HEK293T (cell line): ENCODE data around the gene ZNF385C.
A peak's percentile ranks its signal among the peaks of the same experiment; 100 is the strongest.

Source experiments
- ARNT ChIP-seq: fragments of 450-650 bp; IDR thresholded peaks from 2 replicates; pipeline ENCODE4 v1.6.1; 2017; ENCODE audit warnings: mild to moderate bottlenecking
- BHLHE40 ChIP-seq: fragments of 450-650 bp; IDR thresholded peaks from 2 replicates; pipeline ENCODE4 v1.6.1; 2016; ENCODE audit warnings: mild to moderate bottlenecking, moderate library complexity, borderline replicate concordance
- ELF4 ChIP-seq: fragments of 450-650 bp; IDR thresholded peaks from 2 replicates; pipeline ENCODE4 v1.6.1; 2017; ENCODE audit warnings: antibody characterized with exemption
- FOXA1 ChIP-seq: fragments of 450-650 bp; IDR thresholded peaks from 2 replicates; pipeline ENCODE4 v1.6.1; 2016; ENCODE audit warnings: mild to moderate bottlenecking
- FOXK2 ChIP-seq: fragments of 450-650 bp; IDR thresholded peaks from 2 replicates; pipeline ENCODE4 v1.6.1; 2016; ENCODE audit warnings: mild to moderate bottlenecking
- FOXM1 ChIP-seq: fragments of 450-650 bp; IDR thresholded peaks from 2 replicates; pipeline ENCODE4 v1.6.1; 2017; ENCODE audit warnings: mild to moderate bottlenecking, borderline replicate concordance
- HDGF ChIP-seq: fragments of 450-650 bp; IDR thresholded peaks from 2 replicates; pipeline ENCODE4 v1.6.1; 2017; ENCODE audit warnings: antibody characterized with exemption, borderline replicate concordance
- LEF1 ChIP-seq: fragments of 450-650 bp; IDR thresholded peaks from 2 replicates; pipeline ENCODE4 v1.6.1; 2017; ENCODE audit warnings: mild to moderate bottlenecking, borderline replicate concordance
- NFRKB ChIP-seq: fragments of 450-650 bp; IDR thresholded peaks from 2 replicates; pipeline ENCODE4 v1.6.1; 2016; ENCODE audit warnings: mild to moderate bottlenecking, moderate library complexity
- PKNOX1 ChIP-seq: fragments of 450-650 bp; IDR thresholded peaks from 2 replicates; pipeline ENCODE4 v1.6.1; 2016
- SUZ12 ChIP-seq: fragments of 450-650 bp; IDR thresholded peaks from 2 replicates; pipeline ENCODE4 v1.6.1; 2016; ENCODE audit warnings: mild to moderate bottlenecking
- TARDBP ChIP-seq: fragments of 450-650 bp; IDR thresholded peaks from 2 replicates; pipeline ENCODE4 v1.6.1; 2016
- ZNF384 ChIP-seq: fragments of 450-650 bp; IDR thresholded peaks from 2 replicates; pipeline ENCODE4 v1.6.1; 2016

- TF ChIP-seq LEF1 (no peak), NFRKB (no peak), ZNF384 (no peak), BHLHE40 (no peak), PKNOX1 (peak; percentile 87), HDGF (no peak), FOXM1 (no peak), ARNT (no peak), FOXK2 (no peak), TARDBP (no peak), ELF4 (no peak), SUZ12 (no peak), FOXA1 (no peak)
These were observed 11.1 kb downstream of the ZNF385C start for GRCh38 chr17:42087042-42087701.
